Muscle layer of colon (tissue), 2 donors: ENCODE results near the gene ADAMTSL4.
"Not testable (repeated sequence)": the region's sequence is repeated elsewhere in the genome, so short reads cannot be mapped to it uniquely, and the experiment has no call there.

Experiments used
- H3K27ac ChIP-seq: one replicate; pipeline ENCODE4 v1.7.0; 2013; ENCODE audit warnings: low read depth, mild to moderate bottlenecking, low read length, moderate library complexity
- H3K27me3 ChIP-seq, 2 donors: one replicate each; pipeline ENCODE4 v1.7.0; 2013; ENCODE audit warnings: low read length in 2 of 2, mild to moderate bottlenecking in 2 of 2; ENCODE audit not compliant: insufficient read depth in 2 of 2, control insufficient read depth in 1 of 2
- H3K36me3 ChIP-seq: one replicate; pipeline ENCODE4 v1.7.0; 2013; ENCODE audit warnings: mild to moderate bottlenecking, low read length; ENCODE audit not compliant: insufficient read depth
- H3K4me1 ChIP-seq: one replicate; pipeline ENCODE4 v1.7.0; 2013; ENCODE audit warnings: mild to moderate bottlenecking, low read length; ENCODE audit not compliant: insufficient read depth
- H3K4me3 ChIP-seq, 2 donors: one replicate each; pipeline ENCODE4 v1.7.0; 2013; ENCODE audit warnings: low read length in 2 of 2, low read depth in 1 of 2, mild to moderate bottlenecking in 1 of 2, moderate library complexity in 1 of 2
- H3K9ac ChIP-seq: one replicate; pipeline ENCODE4 v1.7.0; 2013; ENCODE audit warnings: low read length
- H3K9me3 ChIP-seq: one replicate; pipeline ENCODE4 v1.7.0; 2013; ENCODE audit warnings: mild to moderate bottlenecking, low read length
- donor health status: abdominal sarcoma.
- donor health status: Adenocarcinoma of cecum.

The ADAMTSL4 gene

DNA sequence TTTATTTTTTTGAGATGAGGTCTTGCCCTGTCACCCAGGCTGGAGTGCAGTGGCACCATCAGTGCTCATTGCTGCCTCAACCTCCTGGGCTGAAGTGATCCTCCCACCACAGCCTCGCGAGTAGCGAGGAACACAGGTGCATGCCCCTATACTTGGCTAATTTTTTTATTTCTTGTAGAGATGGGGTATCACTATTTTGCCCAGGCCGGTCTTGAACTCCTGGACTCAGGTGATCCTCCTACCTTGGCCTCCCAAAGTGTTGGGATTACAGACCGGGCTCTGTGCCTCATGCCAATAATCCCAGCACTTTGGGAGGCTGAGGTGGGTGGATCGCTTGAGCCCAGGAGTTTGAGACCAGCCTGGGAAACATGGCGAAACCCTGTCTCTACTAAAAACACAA is 32.2 kb downstream of the ADAMTSL4 start:
- H3K4me1 ChIP-seq = peaks cover 15% of the 10 kb centered on the region
- not testable (repeated sequence) for H3K4me3 ChIP-seq, H3K27ac ChIP-seq, H3K27me3 ChIP-seq, H3K9ac ChIP-seq, H3K9me3 ChIP-seq
- H3K36me3 ChIP-seq = peaks cover 11% of the 10 kb centered on the region

DNA sequence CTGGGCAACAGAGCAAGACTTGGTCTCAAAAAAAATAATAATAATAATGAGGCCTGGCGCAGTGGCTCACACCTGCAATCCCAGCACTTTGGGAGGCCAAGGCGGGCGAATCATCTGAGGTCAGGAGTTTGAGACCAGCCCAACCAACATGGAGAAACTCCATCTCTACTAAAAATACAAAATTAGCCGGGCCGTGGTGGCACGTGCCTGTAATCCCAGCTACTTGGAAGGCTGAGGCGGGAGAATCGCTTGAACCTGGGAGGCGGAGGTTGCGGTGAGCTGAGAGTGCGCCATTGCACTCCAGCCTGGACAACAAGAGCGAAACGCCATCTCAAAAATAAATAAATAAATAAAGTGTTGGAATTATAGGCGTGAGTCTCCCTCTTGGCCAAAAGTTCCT is 32.8 kb downstream of the ADAMTSL4 start:
- H3K27me3 ChIP-seq, H3K36me3 ChIP-seq, H3K4me1 ChIP-seq, H3K27ac ChIP-seq, H3K9me3 ChIP-seq, H3K4me3 ChIP-seq, H3K9ac ChIP-seq: not testable (repeated sequence)

DNA sequence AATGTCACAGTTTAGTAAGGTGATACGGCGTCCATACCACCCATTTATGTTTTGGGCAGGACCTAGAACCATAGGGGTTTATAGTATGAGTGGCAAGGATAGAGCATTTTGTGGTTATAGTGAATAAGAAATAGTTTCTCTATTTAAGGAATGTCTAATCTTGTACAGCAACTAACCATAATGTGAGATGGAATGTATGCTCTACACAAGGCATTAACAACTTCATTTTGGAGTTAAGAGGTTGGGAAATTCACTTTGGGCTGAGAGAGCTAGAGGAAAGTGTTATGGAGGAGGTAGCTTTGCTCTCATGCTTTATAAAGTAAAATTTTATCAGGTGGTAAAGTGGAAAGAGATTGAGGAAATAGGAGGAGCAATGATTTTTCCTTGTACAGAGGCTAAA is 33.2 kb downstream of the ADAMTSL4 start:
- no peak overlapping the region for H3K27ac ChIP-seq
- H3K27me3 ChIP-seq = no peaks in the 10 kb centered on the region
- H3K9me3 ChIP-seq = no peaks in the 10 kb centered on the region
- peaks cover 1% of the 10 kb centered on the region for H3K36me3 ChIP-seq
- H3K4me1 ChIP-seq = peaks cover 7% of the 10 kb centered on the region
- H3K9ac ChIP-seq = no peak overlapping the region
- H3K4me3 ChIP-seq = no peak overlapping the region

- no peak overlapping the region for H3K27ac ChIP-seq
- H3K9ac ChIP-seq = no peak overlapping the region
- no peaks in the 10 kb centered on the region for H3K4me1 ChIP-seq
- H3K4me3 ChIP-seq = no peak overlapping the region
- H3K27me3 ChIP-seq = no peaks in the 10 kb centered on the region
- no peaks in the 10 kb centered on the region for H3K9me3 ChIP-seq
- H3K36me3 ChIP-seq = no peaks in the 10 kb centered on the region
These were observed 47.1 kb downstream of the ADAMTSL4 start for GRCh38 chr1:150596095-150596892.

GRCh38 chr1:150596976-150597375 is 47.8 kb downstream of the ADAMTSL4 start:
- H3K9me3 ChIP-seq = no peaks in the 10 kb centered on the region
- H3K27ac ChIP-seq = no peak overlapping the region
- no peak overlapping the region for H3K9ac ChIP-seq
- no peak overlapping the region for H3K4me3 ChIP-seq
- no peaks in the 10 kb centered on the region for H3K27me3 ChIP-seq
- no peaks in the 10 kb centered on the region for H3K36me3 ChIP-seq
- H3K4me1 ChIP-seq = no peaks in the 10 kb centered on the region

DNA sequence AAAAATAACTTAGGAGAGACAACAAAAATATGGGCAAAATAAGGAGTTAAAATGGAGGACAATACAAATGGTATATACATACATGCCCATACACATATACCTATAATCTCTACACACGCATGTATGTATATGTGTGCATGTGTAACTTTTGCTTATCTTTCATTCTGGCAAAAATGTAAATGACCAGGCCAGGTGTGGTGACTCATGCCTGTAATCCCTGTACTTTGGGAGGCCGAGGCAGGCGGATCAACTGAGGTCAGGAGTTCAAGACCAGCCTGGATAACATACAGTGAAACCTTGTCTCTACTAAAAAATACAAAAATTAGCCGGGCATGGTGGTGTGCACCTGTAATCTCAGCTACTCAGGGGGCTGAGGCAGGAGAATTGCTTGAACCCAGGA is 49.1 kb downstream of the ADAMTSL4 start:
- H3K27me3 ChIP-seq, H3K4me3 ChIP-seq, H3K9ac ChIP-seq, H3K36me3 ChIP-seq, H3K27ac ChIP-seq, H3K4me1 ChIP-seq, H3K9me3 ChIP-seq: not testable (repeated sequence)

- H3K9me3 ChIP-seq = no peaks in the 10 kb centered on the region
- peaks cover 9% of the 10 kb centered on the region for H3K4me1 ChIP-seq
- H3K4me3 ChIP-seq = no peak overlapping the region
- H3K9ac ChIP-seq = no peak overlapping the region
- H3K36me3 ChIP-seq = no peaks in the 10 kb centered on the region
- H3K27me3 ChIP-seq = no peaks in the 10 kb centered on the region
- no peak overlapping the region for H3K27ac ChIP-seq
These were observed 52.3 kb downstream of the ADAMTSL4 start for GRCh38 chr1:150601540-150601939.

GRCh38 chr1:150602372-150602771 is 53.2 kb downstream of the ADAMTSL4 start:
- H3K4me3 ChIP-seq, H3K36me3 ChIP-seq, H3K4me1 ChIP-seq, H3K27me3 ChIP-seq, H3K27ac ChIP-seq, H3K9ac ChIP-seq, H3K9me3 ChIP-seq: not testable (repeated sequence)

DNA sequence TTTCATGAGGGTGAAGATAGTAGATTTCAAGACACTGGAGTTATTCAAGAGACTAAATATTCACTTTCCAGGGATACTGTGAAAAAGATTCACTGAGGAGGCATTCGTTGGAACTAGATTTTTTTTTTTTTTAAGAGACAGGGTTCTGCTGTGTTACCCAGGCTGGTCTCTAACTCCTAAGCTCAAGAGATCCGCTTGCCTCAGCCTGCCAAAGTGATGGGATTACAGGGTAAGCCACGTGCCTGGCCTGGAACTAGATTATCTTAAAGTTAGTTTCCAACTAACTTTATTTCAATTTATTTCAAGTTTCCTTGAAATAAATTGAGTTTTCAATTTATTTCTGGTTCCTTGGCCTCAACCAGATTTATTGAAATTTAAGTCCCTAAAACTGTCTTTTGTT is 54.5 kb downstream of the ADAMTSL4 start:
- H3K9ac ChIP-seq = no peak overlapping the region
- peaks cover 9% of the 10 kb centered on the region for H3K4me1 ChIP-seq
- no peak overlapping the region for H3K4me3 ChIP-seq
- no peak overlapping the region for H3K27ac ChIP-seq
- no peaks in the 10 kb centered on the region for H3K36me3 ChIP-seq
- no peaks in the 10 kb centered on the region for H3K9me3 ChIP-seq
- no peaks in the 10 kb centered on the region for H3K27me3 ChIP-seq

- Histone ChIP-seq H3K36me3 (no peaks in the 10 kb centered on the region), H3K27me3 (no peaks in the 10 kb centered on the region), H3K27ac (peak overlapping the region; percentile 48), H3K4me1 (peaks cover 12% of the 10 kb centered on the region), H3K9ac (no peak overlapping the region), H3K9me3 (no peaks in the 10 kb centered on the region), H3K4me3 (no peak overlapping the region)
These were observed 55.0 kb downstream of the ADAMTSL4 start for GRCh38 chr1:150604226-150604588.

GRCh38 chr1:150605451-150605731 is 56.2 kb downstream of the ADAMTSL4 start:
- not testable (repeated sequence) for H3K9me3 ChIP-seq, H3K9ac ChIP-seq, H3K27ac ChIP-seq, H3K36me3 ChIP-seq, H3K4me3 ChIP-seq, H3K27me3 ChIP-seq
- peaks cover 22% of the 10 kb centered on the region for H3K4me1 ChIP-seq

DNA sequence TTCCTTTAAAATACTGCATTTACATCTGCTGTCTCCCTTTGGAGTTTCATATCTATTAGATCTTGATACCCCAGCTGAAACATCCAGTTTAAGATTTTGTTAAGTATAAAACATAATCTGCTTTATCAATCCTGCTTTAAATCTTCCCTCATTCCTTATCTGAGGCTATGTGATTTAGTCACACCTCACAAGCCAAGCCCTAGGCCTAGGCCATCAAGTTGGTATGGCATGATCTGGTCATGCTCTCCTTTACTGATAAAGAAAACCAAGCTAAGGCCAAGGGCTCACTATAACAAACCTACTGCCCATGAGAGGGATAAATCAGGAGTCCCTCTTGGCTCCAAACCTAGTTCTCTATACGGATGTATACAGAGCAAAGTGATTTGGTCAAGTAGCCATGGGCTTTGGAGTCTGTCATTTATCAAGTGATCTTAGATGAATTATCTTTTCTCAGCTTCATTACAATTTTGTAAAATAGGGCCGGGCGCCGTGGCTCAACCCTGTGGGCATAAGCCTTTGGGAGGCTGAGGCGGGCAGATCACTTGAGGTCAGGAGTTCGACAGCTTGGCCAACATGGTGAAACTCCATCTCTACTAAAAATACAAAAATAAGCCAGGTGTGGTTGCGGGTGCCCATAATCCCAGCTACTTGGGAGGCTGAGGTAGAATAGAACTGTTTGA is 57.4 kb downstream of the ADAMTSL4 start:
- Histone ChIP-seq H3K9me3 (no peaks in the 10 kb centered on the region), H3K4me1 (peaks cover 32% of the 10 kb centered on the region), H3K27ac (no peak overlapping the region)

More for the DNA sequence above, 57.4 kb downstream of the ADAMTSL4 start:
- Histone ChIP-seq H3K4me3 (no peak overlapping the region), H3K9ac (no peak overlapping the region), H3K36me3 (no peaks in the 10 kb centered on the region), H3K27me3 (no peaks in the 10 kb centered on the region)
